HG03442 (cell line): Measurements from ENCODE around the gene RNU7-1.

Experiments
- ATAC-seq: cut with Tn5 transposase; IDR thresholded peaks from one replicate; pipeline ENCODE4 v1.9.1; 2021; ENCODE audit warnings: mild to moderate bottlenecking, moderate library complexity; ENCODE audit not compliant: unreplicated experiment

RNU7-1 gene

GRCh38 chr12:6987956-6988553, 44.4 kb downstream of the RNU7-1 start:
- ATAC-seq: no peak
